GM19395 (cell line): ENCODE data around the gene CACNB4.
"Not testable (repeated sequence)": the region's sequence is repeated elsewhere in the genome, so short reads cannot be mapped to it uniquely, and the experiment has no call there.

Source experiments
- ATAC-seq: cut with Tn5 transposase; IDR thresholded peaks from one replicate; pipeline ENCODE4 v1.9.1; 2021; ENCODE audit warnings: mild to moderate bottlenecking, moderate library complexity; ENCODE audit not compliant: unreplicated experiment

CACNB4 gene

GRCh38 chr2:151795646-151796240, 303.1 kb downstream of the CACNB4 start:
- no peak for ATAC-seq

GRCh38 chr2:151794422-151794821, 304.4 kb downstream of the CACNB4 start:
- ATAC-seq, result not testable (repeated sequence)

GRCh38 chr2:151793123-151793522, 305.7 kb downstream of the CACNB4 start:
- ATAC-seq, result no peak

- ATAC-seq, result no peak
These were observed 306.3 kb downstream of the CACNB4 start for GRCh38 chr2:151792589-151792988.

- no peak for ATAC-seq
These were observed 307.3 kb downstream of the CACNB4 start for GRCh38 chr2:151791545-151791944.

- ATAC-seq, result no peak
These were observed 308.2 kb downstream of the CACNB4 start for GRCh38 chr2:151790689-151791088.

GRCh38 chr2:151789055-151789834, 309.6 kb downstream of the CACNB4 start:
- ATAC-seq, result no peak

- ATAC-seq, result no peak
These were observed 312.4 kb downstream of the CACNB4 start for GRCh38 chr2:151786483-151786882.

GRCh38 chr2:151786077-151786476, 312.8 kb downstream of the CACNB4 start:
- ATAC-seq, result no peak

- no peak for ATAC-seq
These were observed 315.7 kb downstream of the CACNB4 start for GRCh38 chr2:151783133-151783520.
